HG03521 (cell line): Measurements from ENCODE around the gene OR6S1.
"Not testable (repeated sequence)": the region's sequence is repeated elsewhere in the genome, so short reads cannot be mapped to it uniquely, and the experiment has no call there.

Source experiments
- ATAC-seq: cut with Tn5 transposase; IDR thresholded peaks from one replicate; pipeline ENCODE4 v1.9.1; 2021; ENCODE audit warnings: mild to moderate bottlenecking, moderate library complexity; ENCODE audit not compliant: unreplicated experiment

OR6S1 gene

DNA sequence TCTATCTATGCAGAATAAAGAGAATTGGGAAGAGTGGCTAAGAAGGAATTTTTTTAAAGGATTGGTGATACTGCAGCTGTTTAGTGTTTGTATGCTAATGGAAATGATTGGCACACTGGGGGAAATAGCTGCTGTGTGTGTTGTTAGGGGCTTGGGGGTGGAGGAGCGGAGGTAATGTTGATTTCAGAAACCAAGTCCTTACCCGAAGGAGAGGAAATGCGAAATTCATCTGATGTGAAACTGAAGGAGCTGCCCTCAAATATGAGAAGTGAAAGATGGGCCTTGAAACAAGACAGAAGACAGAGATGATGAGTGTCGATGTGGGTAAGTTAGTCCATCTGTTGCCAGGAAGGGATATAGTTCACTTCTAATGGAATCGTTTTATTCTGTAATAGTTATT, 29.1 kb downstream of the OR6S1 start:
- ATAC-seq = no peak

DNA sequence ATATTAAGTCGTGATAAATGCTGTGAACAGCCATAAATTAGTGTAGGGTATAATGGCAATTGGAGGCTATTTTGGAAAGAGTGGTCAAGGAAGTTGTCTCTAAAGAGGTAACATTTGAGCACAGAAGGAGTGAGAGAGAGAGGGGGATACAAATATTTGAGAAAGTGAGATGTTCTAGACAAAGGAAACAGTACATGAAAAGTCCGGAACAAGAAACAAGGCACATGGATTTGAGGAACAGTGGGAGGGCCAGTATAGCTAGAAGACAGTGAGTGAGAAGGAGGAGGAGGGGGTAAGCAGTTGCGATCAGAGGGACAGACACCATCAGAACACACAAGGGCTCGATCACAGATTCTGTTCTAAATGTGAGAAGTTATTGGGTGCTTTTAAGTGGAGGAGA, 30.2 kb downstream of the OR6S1 start:
- ATAC-seq = no peak

DNA sequence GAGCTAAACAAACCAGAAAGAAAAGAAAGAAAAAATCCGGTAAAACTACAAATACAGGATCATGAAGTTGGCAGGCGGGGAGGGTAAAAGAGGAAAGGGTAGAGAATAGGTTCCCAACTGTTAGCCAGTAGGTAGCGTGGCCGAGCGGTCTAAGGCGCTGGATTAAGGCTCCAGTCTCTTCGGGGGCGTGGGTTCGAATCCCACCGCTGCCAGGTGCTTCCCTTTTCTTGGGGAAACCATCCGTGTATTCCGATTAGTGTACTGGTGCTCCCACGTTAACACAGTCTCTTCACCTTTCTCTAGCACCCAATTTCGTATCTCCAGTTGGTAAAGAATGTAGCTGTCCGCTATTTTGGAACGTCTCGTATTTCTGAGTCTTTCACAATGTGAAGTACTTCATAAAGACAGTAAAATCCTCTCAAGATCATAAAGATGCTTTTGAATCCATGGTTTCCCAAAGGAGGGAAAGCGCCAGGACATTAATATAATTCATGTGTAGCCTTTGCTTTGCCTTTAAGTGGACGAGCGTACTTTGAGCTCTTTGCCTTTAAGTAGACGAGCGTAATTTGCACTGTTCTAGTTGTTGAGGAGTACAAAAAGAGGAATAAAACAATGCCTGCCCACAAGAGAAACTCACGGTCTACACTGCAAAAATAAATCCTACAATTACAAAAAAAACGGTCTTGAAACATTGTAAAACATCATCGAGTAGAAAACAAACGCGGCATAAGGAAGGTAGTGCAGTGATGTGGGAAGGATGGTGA, 31.3 kb downstream of the OR6S1 start:
- ATAC-seq = no peak

- ATAC-seq = peak; percentile 17
Measured at GRCh38 chr14:20609215-20610001, 32.1 kb downstream of the OR6S1 start.

GRCh38 chr14:20608383-20609110, 32.9 kb downstream of the OR6S1 start:
- no peak for ATAC-seq

DNA sequence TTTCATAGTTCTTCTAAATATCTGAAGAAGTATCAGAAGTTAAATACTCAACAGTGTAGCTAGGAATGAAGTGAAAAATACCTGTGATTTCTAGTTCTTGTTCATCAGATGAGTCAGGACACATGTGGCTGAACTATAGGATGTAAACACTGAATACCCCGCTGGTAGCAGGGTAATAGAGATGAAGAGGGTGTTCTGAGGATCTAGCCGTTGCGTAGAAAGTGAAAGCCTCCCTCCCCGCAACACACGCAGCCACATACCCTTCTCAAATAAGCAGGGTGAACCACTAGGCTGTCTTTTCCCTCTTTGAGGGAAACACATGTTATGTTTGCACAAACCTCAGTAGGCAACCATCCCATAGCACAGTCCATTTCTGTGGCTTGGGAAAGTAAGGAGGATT, 33.9 kb downstream of the OR6S1 start:
- ATAC-seq = no peak

GRCh38 chr14:20606902-20607242, 34.6 kb downstream of the OR6S1 start:
- ATAC-seq = no peak

DNA sequence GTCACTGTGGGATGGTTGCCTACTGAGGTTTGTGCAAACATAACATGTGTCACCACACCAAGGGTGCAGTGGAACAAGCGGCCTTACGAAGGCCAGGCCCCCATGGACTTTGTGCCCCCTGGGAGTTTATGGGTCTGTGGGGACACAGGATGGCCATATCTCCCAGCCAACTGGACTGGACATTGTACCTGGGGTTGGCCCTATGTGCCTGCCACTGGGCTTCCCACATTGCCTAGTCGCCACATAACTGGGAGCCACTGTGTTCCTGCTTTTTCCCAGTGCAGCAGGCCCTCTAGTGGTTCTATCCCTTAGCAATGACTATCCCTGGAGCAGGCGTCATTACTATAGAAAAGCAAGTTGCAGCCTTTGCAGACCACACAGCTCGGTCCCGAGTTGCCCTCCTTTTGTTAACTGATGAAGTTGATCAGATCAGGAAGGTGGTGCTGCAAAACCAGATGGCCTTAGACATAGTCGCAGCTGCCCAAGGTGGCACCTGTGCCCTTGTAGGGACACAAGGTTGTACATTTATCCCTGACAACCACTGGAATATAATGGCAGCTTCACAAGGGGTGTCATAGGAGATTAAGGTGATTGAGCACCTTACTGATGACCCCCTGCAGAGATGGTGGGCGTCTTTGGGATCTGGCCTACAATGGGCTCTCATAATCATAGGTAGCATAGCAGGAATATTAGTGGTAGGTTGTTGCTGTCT, 35.1 kb downstream of the OR6S1 start:
- ATAC-seq = no peak

- no peak for ATAC-seq
Measured at GRCh38 chr14:20603813-20604690, 37.4 kb downstream of the OR6S1 start.

GRCh38 chr14:20602583-20602982, 38.9 kb downstream of the OR6S1 start:
- ATAC-seq = no peak

DNA sequence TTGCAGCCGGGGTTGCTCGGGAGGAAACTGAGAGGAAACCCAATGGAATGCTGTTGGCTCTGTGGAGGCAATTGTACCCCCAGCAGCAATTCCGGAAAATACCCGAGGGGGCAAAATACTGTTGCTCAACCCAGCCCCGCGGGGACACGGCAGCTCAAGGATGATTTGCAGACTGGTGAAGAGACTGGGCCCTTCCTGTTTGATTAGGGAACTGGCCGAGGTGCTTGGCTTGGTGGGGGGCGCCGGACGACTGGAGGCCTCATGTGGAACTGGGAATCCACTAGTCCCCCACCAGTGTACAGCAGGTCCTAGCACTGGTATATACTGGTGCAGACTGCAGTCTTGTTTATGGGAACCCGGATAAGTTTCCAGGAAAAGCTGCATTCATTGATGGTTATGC, 40.0 kb downstream of the OR6S1 start:
- ATAC-seq = no peak

GRCh38 chr14:20597108-20597507, 44.4 kb downstream of the OR6S1 start:
- ATAC-seq = no peak

- not testable (repeated sequence) for ATAC-seq
Measured at GRCh38 chr14:20595726-20596125, 45.8 kb downstream of the OR6S1 start.

- no peak for ATAC-seq
Measured at GRCh38 chr14:20592574-20592973, 48.9 kb downstream of the OR6S1 start.

- ATAC-seq = no peak
Measured at GRCh38 chr14:20591235-20591634, 50.3 kb downstream of the OR6S1 start, which contains the start of gene RNASE12. RNASE12 (minus strand) TSS chr14:20591376; CDS start chr14:20590723, 653 bp downstream.
